Stomach (tissue), 9 donors: ENCODE measurements around the gene UBAP2L. TPM values are rescaled to one million over a fixed set of nuclear protein-coding genes. Genes with fewer than 3 reads are reported as not detected.

Experiments
- DNase-seq, 2 donors: peaks; one replicate each; pipeline versions ENCODE4 v3.0.0 to v3.0.0-alpha.2; 2013 to 2019
- H3K27ac ChIP-seq, 5 donors: fragments of 200-600 bp in 4 of 5; sonication (generic) in 4 of 5; one replicate each; pipeline ENCODE4 v1.5.1; 2013 to 2019; ENCODE audit warnings: mild to moderate bottlenecking in 1 of 5, moderate library complexity in 1 of 5
- H3K27me3 ChIP-seq, 3 donors: fragments of 200-600 bp; sonication (generic); one replicate each; pipeline ENCODE4 v1.5.1; 2017 to 2019; ENCODE audit warnings: mixed run types in 1 of 3
- H3K36me3 ChIP-seq, 4 donors: fragments of 200-600 bp; sonication (generic); 1 replicate in 3 of 4; 2 replicates in 1 of 4; pipeline ENCODE4 v1.5.1; 2016 to 2019
- H3K4me1 ChIP-seq, 4 donors: fragments of 200-600 bp; sonication (generic); one replicate each; pipeline ENCODE4 v1.5.1; 2016 to 2019
- H3K4me3 ChIP-seq, 4 donors: fragments of 200-600 bp; sonication (generic) in 3 of 4; one replicate each; pipeline ENCODE4 v1.5.1; 2016 to 2019; ENCODE audit warnings: mild to moderate bottlenecking in 1 of 4
- H3K9me3 ChIP-seq, 4 donors: fragments of 200-600 bp; sonication (generic); one replicate each; pipeline ENCODE4 v1.5.1; 2016 to 2019
- CTCF ChIP-seq, 7 experiments: fragments of 450-650 bp in 4 of 7; fragments of 200-600 bp in 3 of 7; sonication (generic) in 3 of 7; IDR thresholded peaks; one replicate each; pipeline ENCODE4 v1.5.1; 2016 to 2019; ENCODE audit warnings: antibody characterized with exemption in 7 of 7, control low read depth in 2 of 7, mild to moderate bottlenecking in 1 of 7
- EP300 ChIP-seq: sonication (generic); formaldehyde crosslinking; IDR thresholded peaks from one replicate; pipeline ENCODE4 v1.6.1; 2017; ENCODE audit warnings: antibody characterized with exemption
- POLR2A ChIP-seq, 4 donors: fragments of 450-650 bp; IDR thresholded peaks; one replicate each; pipeline ENCODE4 v1.6.1; 2016; ENCODE audit warnings: antibody characterized with exemption in 4 of 4, control low read depth in 2 of 4, mild to moderate bottlenecking in 1 of 4, moderate library complexity in 1 of 4
- POLR2AphosphoS5 ChIP-seq, 3 donors: sonication (generic); formaldehyde crosslinking; IDR thresholded peaks; one replicate each; pipeline ENCODE4 v1.6.1; 2016; ENCODE audit warnings: antibody characterized with exemption in 3 of 3
- WGBS, 5 donors: extraction: QIAGEN DNeasy Blood & Tissue Kit in 3 of 5; methylation state at CpG; one replicate each; pipeline versions ENCODE4 v1.1.5 to v1.1.7; 2013 to 2018; 5-methylcytosine and 5-hydroxymethylcytosine counted together
- intact Hi-C: fragments of 100-400 bp; cut with DNase I; formaldehyde crosslinking; loops from one replicate; pipeline ENCODE4 v1.15.1; 2023; ENCODE audit warnings: low total_unique reads
- polyA plus RNA-seq, 3 donors: library from polyadenylated mRNA; stranded (reverse); fragments of 200-250 nt; gene quantifications; one replicate each; pipeline ENCODE4 v1.2.3, GENCODE V29; 2013
- total RNA-seq, 5 donors: library from RNA; depleted of rRNA; stranded (reverse); fragments of >200 nt; gene quantifications; one replicate each; pipeline versions ENCODE4 v1.1.0 to v1.2.3, GENCODE V29; 2014 to 2016
- donor health status: healthy with polysubstance abuse.
- donor health status: Bipolar disorder and iron deficiency.
- donor health status: healthy.

The UBAP2L gene
- total and polyA plus RNA-seq, 8 donors: 25.2 to 109 (median 53.6) TPM

- no peak for DNase-seq
- H3K9me3 ChIP-seq: no peaks in the 10 kb centered on the region
- no peak overlapping the region for H3K4me3 ChIP-seq
- peak overlapping the region in 1 of 5 donors; percentile 29 for H3K27ac ChIP-seq
- 53 to 63% (median 57%) methylated on average over 6 of the region's 6 CpGs for WGBS, 5 donors
- intact Hi-C loops: loop anchor here (10.0 kb wide), 1 partner anchor 59 kb away; the partner anchor contains the start of gene CFAP141
- peaks cover 0 to 12% (median 0%) of the 10 kb centered on the region in 4 donors for H3K4me1 ChIP-seq
- no peaks in the 10 kb centered on the region for H3K27me3 ChIP-seq
- peaks cover 69 to 99% (median 98%) of the 10 kb centered on the region in 4 donors for H3K36me3 ChIP-seq
- TF ChIP-seq EP300 (no peak), POLR2A (IDR thresholded peaks at IDR 0.05) (no peak), CTCF (IDR thresholded peaks at IDR 0.05) (no peak), POLR2AphosphoS5 (IDR thresholded peaks at IDR 0.05) (no peak)
Measured at GRCh38 chr1:154263465-154264332, 42.9 kb downstream of the UBAP2L start.

GRCh38 chr1:154264454-154264853 is 43.7 kb downstream of the UBAP2L start:
- intact Hi-C loops: loop anchor here (10.0 kb wide), 1 partner anchor 60 kb away; the partner anchor contains the start of gene CFAP141
- DNase-seq: no peak
- peak overlapping the region in 2 of 5 donors; percentile 5 to 29 for H3K27ac ChIP-seq

GRCh38 chr1:154265586-154265985 is 44.8 kb downstream of the UBAP2L start:
- DNase-seq: peak in 1 of 2 donors; percentile 10
- Histone ChIP-seq H3K27ac (no peak overlapping the region), H3K4me3 (no peak overlapping the region), H3K36me3 (peaks cover 60 to 99% (median 98%) of the 10 kb centered on the region in 4 donors), H3K9me3 (no peaks in the 10 kb centered on the region), H3K27me3 (no peaks in the 10 kb centered on the region), H3K4me1 (peaks cover 0 to 12% (median 0%) of the 10 kb centered on the region in 4 donors)
- TF ChIP-seq CTCF (IDR thresholded peaks at IDR 0.05) (no peak), POLR2AphosphoS5 (IDR thresholded peaks at IDR 0.05) (no peak), EP300 (no peak), POLR2A (IDR thresholded peaks at IDR 0.05) (no peak)
- 62 to 89% (median 79%) methylated on average over 4 of the region's 4 CpGs for WGBS, 5 donors
- intact Hi-C loops: loop anchor here (10.0 kb wide), 1 partner anchor 61 kb away; the partner anchor contains the start of gene CFAP141

More at GRCh38 chr1:154264454-154264853, 43.7 kb downstream of the UBAP2L start:
- no peak for TF ChIP-seq EP300
- no peak for TF ChIP-seq POLR2AphosphoS5 (IDR thresholded peaks at IDR 0.05)
- TF ChIP-seq CTCF (IDR thresholded peaks at IDR 0.05): no peak
- TF ChIP-seq POLR2A (IDR thresholded peaks at IDR 0.05): no peak
- 48 to 68% (median 62%) methylated on average over 1 of the region's 1 CpG for WGBS, 5 donors
- Histone ChIP-seq H3K9me3 (no peaks in the 10 kb centered on the region), H3K4me3 (no peak overlapping the region), H3K27me3 (no peaks in the 10 kb centered on the region), H3K36me3 (peaks cover 69 to 99% (median 98%) of the 10 kb centered on the region in 4 donors), H3K4me1 (peaks cover 0 to 12% (median 0%) of the 10 kb centered on the region in 4 donors)

- H3K9me3 ChIP-seq: no peaks in the 10 kb centered on the region
- intact Hi-C loops: loop anchor here (10.0 kb wide), 1 partner anchor 64 kb away; no protein-coding TSS in a partner anchor
- no peak for TF ChIP-seq POLR2AphosphoS5 (IDR thresholded peaks at IDR 0.05)
- peaks cover 6 to 29% (median 21%) of the 10 kb centered on the region in 4 donors for H3K4me1 ChIP-seq
- H3K36me3 ChIP-seq: peaks cover 40 to 75% (median 73%) of the 10 kb centered on the region in 4 donors
- H3K27me3 ChIP-seq: no peaks in the 10 kb centered on the region
- H3K4me3 ChIP-seq: no peak overlapping the region
- H3K27ac ChIP-seq: peak overlapping the region in 2 of 5 donors; percentile 91 to 94
- 83 to 88% (median 85%) methylated on average over 5 of the region's 5 CpGs for WGBS, 5 donors
- DNase-seq: no peak
Measured at GRCh38 chr1:154270833-154271232, 50.1 kb downstream of the UBAP2L start.
